DOHH2 (cell line): Measurements from ENCODE around the gene DGKD.

Source experiments
- CTCF ChIP-seq: fragments of 200-600 bp; sonication (generic); IDR thresholded peaks from one replicate; pipeline ENCODE4 v1.5.1; 2014; ENCODE audit warnings: antibody characterized with exemption, mild to moderate bottlenecking, low read depth, low read length; ENCODE audit not compliant: poor library complexity, severe bottlenecking
- EZH2phosphoT487 ChIP-seq: fragments of 200-600 bp; sonication (generic); IDR thresholded peaks from 2 replicates; pipeline ENCODE4 v1.6.1; 2017; ENCODE audit warnings: borderline replicate concordance, mild to moderate bottlenecking, antibody characterized with exemption, low read length, moderate library complexity, mixed read lengths

GRCh38 chr2:233385489-233386044 lies 31.3 kb downstream of the DGKD start:
- TF ChIP-seq CTCF: no peak
- TF ChIP-seq EZH2phosphoT487: no peak
